CD4-positive, alpha-beta T cell treated with Interleukin-6 at 100 ng/mL for 8 hours (primary cell): Measurements from ENCODE around the gene IGSF3.

Experiments used
- DNase-seq: peaks from one replicate; pipeline ENCODE4 v3.0.0-alpha.2; 2020; ENCODE audit warnings: mixed read lengths, low spot score

The IGSF3 gene

GRCh38 chr1:116556289-116557006 is 111.1 kb downstream of the IGSF3 start:
- DNase-seq: peak; percentile 72

DNA sequence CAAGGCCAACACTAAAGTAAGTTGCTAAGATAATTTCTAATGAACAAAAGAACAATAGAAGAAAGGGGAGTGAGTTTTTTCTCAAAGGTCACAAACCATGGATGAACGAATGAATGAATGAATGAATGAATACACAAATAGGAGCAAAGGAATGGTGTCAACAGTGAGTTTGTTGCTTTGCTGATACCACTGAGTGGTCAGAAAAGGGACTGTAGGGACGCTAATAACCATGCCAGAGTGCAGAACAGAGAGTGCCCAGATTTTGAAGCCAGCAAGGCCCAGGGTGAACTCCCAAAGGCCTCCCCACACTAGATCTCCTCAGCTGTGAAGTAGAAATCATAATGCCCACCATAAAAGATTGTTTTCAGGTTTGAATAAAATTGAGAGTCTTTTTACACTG is 112.6 kb downstream of the IGSF3 start:
- DNase-seq: no peak

DNA sequence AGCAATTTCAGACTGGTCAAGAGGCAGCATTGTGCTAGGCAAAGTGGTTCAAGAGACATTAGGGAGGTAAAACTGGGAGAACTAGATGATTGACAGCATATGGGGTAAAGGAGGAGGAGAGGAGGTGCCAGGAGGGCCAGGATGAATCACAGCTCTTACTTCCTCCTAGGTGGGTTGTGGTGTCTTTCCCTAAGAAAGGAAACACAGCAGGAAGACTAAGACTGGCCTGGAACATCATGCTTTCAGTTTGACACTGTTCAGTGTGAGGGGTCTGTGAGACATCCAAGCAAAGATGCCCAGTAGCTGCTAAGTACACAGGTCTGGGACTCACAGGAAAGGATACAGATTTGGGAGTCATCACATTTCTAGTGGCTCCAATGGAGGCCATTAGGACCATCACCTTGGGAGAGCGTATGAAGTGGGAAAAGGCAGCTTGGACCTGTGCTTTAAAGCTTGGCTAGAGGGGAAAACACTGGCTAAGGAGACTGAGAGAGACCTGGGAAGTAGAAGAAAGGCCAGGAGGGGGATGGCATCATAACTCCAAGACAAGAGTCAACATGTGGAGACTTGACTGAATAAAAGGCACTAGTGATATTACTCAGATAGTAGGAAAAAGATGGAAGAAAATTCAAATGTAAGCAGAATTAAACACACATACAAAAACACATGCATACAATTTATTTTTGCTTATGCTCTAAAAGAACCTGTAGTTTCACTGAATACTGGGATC is 114.0 kb downstream of the IGSF3 start:
- DNase-seq: no peak

- no peak for DNase-seq
Observed at GRCh38 chr1:116546354-116546977, 121.1 kb downstream of the IGSF3 start.

DNA sequence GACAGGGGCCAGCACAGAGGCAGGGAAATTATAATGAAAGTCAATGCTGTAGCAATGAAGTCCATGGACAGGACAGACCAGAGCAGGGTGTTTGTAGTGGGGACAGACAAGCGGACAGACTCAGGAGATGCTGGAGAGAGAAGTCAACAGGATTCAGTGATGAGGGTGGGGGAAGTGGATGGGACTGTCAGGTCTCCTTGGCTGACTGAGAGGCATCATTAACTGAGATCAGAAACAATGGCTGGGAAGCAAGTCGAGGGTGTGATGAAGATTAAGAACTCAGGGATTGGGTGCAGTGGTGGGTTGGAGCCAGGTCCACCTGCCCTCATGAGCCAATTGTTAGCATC is 122.2 kb downstream of the IGSF3 start:
- DNase-seq: no peak

GRCh38 chr1:116544588-116545358 is 122.8 kb downstream of the IGSF3 start:
- DNase-seq: no peak

DNA sequence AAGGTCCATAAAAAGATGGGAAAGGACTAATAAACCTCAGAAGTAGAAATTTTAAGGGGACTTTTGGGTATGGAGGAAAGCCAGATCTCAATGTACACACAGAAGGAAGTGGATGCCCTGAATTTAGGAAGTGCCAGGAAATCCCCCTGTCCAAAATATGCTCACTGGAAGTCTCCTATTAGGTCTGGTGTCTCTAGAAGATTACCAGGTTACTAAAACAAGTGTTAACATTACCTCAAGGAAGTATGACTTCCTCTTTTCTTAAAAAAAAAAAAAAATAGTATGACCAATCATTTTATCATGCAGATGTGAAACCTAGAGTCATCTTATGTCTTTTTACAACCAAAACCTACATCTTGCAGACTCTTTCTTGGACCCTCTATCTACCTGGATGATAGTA is 127.4 kb downstream of the IGSF3 start:
- DNase-seq: no peak

DNA sequence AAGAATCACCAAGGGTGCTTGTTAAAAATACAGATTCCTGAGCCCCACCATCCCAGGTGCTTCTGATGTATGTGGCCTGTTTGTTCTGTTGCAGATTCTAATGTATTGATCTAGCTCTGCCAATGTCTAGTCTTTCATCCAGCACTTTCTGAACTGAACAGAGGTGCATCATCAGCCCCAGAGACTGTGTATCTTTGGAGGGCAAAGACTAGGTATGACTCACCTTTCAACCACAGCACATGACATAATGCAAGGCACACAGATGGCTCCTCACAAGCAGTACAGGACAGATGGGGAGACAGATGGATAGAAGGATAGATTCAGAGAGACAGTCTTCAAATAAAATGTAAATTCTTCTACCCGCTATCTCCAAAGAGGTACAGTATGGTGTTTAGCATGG is 129.0 kb downstream of the IGSF3 start:
- DNase-seq: peak; percentile 44

DNA sequence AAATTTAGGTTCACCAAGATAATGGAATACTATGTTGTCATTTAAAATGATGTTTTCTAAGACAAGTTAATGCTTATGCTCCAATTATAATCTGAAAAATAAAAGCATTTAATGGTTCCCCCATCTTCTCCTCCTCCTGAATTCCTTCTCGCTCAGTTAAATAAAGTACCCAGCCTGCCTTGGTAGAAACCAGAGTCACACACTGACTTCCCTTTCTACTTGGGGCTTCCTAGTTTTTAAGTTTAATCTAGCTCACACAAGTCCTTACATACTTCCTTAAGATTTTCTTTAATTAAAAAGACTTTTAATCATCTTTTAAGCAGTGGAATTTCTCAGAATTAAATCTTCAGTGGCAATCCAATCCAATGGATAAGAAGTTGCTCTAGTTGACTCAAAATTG is 129.6 kb downstream of the IGSF3 start:
- no peak for DNase-seq

DNA sequence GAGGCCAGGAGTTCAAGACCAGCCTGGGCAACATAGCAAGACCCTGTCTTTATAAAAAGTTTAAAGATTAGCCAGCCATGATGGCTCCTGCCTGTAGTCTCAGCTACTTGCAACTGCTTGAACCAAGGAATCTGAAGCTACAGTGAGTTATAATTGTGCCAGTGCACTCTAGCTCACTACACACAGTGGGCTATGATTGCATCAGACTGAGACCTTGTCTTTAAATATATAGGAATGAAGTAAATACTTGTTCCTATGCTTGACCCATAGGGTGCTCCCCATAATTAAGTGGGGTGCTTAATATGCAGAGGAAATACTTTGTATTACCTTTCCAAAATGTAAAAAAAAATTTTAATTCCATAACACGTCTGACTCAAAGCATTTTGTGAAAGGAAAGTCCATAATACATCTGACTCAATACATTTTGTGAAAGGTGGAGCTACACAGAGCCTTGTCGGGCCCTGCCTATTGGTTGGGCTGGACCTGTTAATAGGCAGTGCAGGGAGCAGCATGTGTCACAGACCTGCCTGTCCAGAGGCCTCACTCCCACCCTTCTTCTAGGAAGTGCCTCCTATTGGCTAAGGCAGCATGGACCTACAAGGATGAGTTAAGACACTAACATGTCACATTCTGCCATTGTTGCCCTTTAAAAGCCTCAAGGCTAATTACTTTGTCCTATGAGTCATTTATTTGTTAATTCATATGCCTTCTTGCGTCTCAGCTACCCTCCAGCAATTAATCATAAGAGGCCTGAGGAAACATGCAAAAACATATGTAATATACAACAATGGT is 130.3 kb downstream of the IGSF3 start:
- DNase-seq: no peak

DNA sequence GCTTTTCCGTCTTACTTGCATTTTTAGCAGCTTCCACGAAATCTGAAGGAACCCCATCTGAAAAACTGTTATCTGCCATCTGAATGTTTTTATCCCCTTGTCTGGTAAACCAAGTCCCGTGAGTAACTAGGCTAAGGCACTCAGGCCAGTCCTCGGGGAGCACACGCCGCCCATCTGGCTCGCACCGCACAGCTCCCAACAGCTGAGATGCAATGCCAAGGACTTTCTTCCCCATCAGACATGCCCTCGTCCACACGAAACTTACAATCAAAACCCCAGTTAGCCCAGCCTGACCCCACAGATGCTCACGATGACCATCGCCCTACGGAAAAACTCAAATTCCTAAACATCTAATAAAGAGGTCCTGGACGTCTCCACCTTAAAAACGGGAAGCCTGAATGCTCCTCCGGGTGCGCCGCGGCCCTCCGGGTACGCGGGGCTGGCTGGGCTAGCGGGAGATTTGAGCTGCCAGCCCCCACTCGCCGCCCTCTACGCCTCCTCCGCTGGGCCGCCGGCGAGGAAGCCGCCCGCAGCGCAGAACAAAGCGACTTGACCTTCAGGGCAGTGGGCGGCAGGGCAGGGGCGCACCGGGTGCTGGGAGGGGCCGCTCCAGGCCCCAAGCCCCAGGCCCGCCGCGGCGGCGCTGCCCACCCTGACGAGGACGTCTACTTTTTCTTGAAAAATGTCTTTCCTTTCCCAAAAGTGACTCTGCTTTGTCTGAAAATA is 133.4 kb downstream of the IGSF3 start:
- no peak for DNase-seq

GRCh38 chr1:116533429-116533820 is 134.1 kb downstream of the IGSF3 start:
- DNase-seq: no peak

DNA sequence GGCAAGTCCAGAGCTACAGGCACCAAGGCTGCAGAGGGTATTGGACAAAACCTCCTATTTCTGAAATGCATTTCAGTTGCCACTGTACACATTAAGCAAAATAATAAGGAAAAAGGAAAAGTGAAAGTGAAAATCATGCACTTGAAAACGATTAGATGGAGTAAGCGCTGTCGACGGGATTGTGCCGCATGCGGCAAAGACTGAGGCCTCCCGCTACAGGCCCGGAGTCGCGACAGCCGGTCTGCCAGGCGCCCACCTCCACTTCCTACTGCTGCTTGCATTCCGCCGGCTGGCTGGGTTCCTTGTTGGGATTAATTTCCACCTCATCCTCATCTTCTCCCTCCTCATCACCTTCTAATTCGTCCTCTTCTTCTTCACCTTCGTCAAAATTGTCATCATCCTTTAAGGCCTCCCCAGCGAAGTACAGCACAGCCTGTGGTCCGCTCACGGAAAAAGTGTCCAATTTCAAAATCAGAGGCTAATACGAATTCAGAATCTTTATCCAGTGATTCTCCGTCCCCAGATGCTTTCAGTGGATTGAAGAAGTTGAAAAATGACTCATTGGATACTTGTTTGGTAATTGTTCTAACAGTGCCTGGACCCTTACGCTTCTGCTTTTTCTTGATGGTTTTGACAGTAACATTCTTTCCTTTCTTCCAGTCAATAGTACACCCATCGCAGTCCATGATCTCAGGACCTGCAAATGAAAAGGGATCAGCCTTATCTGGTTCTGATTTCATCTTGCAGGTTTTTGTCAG is 134.7 kb downstream of the IGSF3 start:
- DNase-seq: no peak

- no peak for DNase-seq
Observed at GRCh38 chr1:116531917-116532316, 135.6 kb downstream of the IGSF3 start.

DNA sequence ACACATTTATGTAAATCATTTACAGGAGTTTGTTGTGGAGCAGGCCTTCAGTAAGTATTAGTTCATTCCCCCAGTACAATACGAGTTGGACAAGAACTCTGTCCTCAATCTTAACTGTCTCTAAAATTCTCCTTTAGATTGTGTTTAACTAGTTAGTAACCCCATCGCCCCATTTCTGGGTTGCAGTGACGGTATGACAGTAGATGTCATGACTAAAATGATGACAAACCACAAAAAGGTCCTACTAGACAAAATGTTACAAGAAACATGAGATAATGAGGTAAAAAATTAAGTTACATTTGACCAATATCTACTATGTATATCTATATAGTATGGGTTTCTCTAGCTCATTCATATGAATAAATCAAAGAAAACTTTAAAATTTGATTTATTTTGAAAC is 137.9 kb downstream of the IGSF3 start:
- DNase-seq: no peak

DNA sequence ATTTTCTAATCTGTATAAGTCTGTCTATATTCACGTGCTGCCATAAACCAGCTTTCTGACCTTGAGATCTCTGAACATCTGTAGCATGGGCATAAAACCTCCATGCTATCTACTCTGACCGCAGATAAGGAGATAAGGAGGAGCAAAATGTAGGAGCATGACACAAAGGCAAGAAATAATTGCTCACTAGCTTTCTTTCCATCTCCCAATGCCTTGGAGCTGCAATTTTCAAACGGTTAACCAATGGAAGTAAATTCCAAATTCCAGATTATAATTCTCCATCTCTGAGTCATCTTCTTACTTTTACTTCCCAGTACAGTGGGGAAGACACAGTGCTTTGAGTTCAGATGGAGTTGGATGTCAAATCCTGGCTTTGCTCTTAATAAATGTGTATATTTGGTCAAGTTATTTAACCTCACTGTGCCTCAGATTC is 138.3 kb downstream of the IGSF3 start:
- no peak for DNase-seq

DNA sequence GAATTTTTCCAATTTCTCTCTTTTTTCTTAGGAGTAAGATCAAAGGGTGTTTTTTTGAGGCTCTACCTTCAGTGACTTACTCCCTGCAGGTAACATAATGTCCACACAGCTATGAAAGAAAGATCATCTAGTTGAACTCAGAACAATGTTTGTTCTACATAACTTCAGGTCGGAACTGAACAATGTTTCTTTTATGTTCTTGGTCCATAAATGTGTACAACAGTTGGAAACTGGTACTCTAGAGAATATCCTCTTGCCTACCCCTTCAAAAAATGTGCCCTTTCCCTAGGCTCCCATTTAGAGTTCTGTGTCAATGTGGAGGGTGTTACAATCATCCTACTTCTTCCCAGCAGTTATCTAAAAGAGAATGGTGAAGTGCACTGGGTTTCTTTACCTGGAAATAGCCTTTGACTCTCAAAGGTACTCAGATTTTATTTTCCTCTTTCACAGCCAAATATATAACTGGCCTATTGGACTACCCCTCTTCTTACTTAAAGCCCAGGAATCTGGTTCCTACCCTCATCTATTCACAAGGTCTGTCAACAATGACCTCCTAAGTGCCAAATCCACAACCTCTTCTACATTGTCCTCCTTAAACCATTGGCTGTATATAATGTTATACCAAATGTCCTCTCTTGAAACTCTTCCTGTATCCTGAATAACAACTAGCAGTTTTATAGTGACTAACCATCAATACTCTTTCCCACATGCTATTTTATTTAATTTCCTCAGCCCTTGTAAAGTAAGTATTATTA is 139.0 kb downstream of the IGSF3 start:
- no peak for DNase-seq

GRCh38 chr1:116525440-116525839 is 142.1 kb downstream of the IGSF3 start:
- no peak for DNase-seq
